ENCODE results near the gene ARHGEF18.

Gene ARHGEF18

DNA sequence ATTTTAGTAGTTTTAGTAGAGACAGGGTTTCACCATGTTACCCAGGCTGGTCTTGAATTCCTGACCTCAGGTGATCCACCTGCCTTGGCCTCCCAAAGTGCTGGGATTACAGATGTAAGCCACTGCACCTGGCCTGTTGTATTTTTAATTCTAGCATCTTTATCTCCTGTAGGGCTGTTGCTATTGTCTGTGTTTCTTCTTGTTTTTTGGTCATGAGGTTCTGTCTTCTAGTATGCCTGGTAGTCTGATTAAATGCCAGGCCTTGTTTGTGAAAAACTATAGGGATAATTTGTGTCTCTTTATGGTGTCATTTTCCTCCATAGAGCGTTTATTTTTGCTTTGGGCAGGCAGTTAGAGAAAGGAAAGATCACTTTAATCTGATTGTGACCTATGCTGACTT, 3.1 kb downstream of the ARHGEF18 start:
- Histone ChIP-seq H3K9me3 (ENCODE audit: insufficient read depth, low read length) (peaks cover 5% of the 10 kb centered on the region; the same call in 1 of the 2 replicates), H2AFZ (ENCODE audit: low read depth, low read length) (no peak overlapping the region), H3K9ac (ENCODE audit: low read length) (no peak overlapping the region), H3K27me3 (ENCODE audit: low read depth, low read length) (peaks cover 10% of the 10 kb centered on the region), H3K4me2 (ENCODE audit: low read length) (no peak overlapping the region), H3K27ac (ENCODE audit: low read length) (no peak overlapping the region), H4K20me1 (ENCODE audit: insufficient read depth, low read length) (no peaks in the 10 kb centered on the region), H3K79me2 (ENCODE audit: low read length) (no peaks in the 10 kb centered on the region), H3K4me3 (ENCODE audit: low read length) (no peak overlapping the region), H3K4me1 (ENCODE audit: low read length) (no peaks in the 10 kb centered on the region), H3K36me3 (replicated peaks; ENCODE audit: low read depth, low read length) (no peaks in the 10 kb centered on the region)
- no peak for TF ChIP-seq EZH2phosphoT487 (IDR thresholded peaks at IDR 0.05; ENCODE audit: low read depth)
- TF ChIP-seq, protein P1, sequence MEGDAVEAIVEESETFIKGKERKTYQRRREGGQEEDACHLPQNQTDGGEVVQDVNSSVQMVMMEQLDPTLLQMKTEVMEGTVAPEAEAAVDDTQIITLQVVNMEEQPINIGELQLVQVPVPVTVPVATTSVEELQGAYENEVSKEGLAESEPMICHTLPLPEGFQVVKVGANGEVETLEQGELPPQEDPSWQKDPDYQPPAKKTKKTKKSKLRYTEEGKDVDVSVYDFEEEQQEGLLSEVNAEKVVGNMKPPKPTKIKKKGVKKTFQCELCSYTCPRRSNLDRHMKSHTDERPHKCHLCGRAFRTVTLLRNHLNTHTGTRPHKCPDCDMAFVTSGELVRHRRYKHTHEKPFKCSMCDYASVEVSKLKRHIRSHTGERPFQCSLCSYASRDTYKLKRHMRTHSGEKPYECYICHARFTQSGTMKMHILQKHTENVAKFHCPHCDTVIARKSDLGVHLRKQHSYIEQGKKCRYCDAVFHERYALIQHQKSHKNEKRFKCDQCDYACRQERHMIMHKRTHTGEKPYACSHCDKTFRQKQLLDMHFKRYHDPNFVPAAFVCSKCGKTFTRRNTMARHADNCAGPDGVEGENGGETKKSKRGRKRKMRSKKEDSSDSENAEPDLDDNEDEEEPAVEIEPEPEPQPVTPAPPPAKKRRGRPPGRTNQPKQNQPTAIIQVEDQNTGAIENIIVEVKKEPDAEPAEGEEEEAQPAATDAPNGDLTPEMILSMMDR (IDR thresholded peaks at IDR 0.05; ENCODE audit: low read depth, low read length) = no peak

DNA sequence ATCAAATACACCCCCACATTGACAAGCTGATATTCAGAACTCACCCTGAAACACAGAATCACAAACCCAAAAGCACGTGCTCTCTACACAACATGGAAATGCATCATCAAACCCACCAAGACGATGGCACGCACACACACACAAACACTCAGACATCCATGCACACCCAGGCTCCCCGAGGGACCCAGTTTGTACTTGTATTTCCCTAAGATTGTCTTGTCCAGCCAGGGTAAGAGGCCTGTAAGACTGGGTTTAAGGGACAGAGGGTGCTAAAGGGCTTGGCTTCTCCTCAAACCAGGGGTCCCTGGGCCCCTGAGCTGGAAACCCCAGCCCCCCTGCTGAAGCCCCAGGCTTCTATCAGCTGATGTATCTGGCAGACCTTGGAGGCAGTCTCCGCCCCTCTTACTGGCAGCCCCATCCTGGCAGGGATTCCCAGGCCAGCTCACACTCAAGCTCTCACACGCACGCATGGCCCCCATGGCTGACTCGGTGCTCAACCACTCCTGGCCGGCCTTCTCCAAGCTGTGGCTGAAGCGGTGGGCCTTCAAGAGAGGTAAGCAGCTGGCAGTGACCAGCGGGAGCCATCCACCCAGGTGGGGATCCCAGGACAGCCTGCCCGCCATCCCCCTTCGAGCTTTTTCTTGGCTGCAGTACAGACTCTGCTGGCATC, 6.5 kb downstream of the ARHGEF18 start:
- no peaks in the 10 kb centered on the region for H3K79me2 ChIP-seq (ENCODE audit: low read length)

DNA sequence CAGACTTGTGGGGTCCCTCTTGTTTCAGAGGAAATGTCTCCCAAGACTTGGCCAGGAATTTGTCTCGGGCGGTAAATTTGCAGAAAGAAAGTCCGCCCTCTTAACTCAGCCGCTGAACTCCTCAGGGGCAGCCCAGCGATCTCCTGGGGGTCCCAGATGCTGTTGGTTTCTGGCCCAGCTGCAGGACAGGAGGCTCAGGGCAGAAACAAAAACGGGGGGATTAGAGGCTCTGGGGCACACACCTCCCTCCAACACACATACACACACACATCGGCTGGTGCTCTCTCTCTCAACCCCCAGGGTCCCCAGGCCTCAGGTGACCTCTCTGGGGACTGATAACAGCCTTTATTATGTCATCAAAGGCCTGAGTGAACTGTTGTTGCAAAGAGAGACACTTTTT, 7.1 kb downstream of the ARHGEF18 start:
- no peak overlapping the region for H2AFZ ChIP-seq (ENCODE audit: low read depth, low read length)
- no peak overlapping the region for H3K4me2 ChIP-seq (ENCODE audit: low read length)
- no peaks in the 10 kb centered on the region for H4K20me1 ChIP-seq (ENCODE audit: insufficient read depth, low read length)
- H3K4me3 ChIP-seq (ENCODE audit: low read length) = no peak overlapping the region
- H3K36me3 ChIP-seq (replicated peaks; ENCODE audit: low read depth, low read length) = no peaks in the 10 kb centered on the region
- H3K9me3 ChIP-seq (ENCODE audit: insufficient read depth, low read length) = no peaks in the 10 kb centered on the region
- no peak for TF ChIP-seq EZH2phosphoT487 (IDR thresholded peaks at IDR 0.05; ENCODE audit: low read depth)
- H3K9ac ChIP-seq (ENCODE audit: low read length) = no peak overlapping the region
- no peak overlapping the region for H3K27ac ChIP-seq (ENCODE audit: low read length)
- H3K4me1 ChIP-seq (ENCODE audit: low read length) = no peaks in the 10 kb centered on the region
- H3K27me3 ChIP-seq (ENCODE audit: low read depth, low read length) = 0 out of 2 replicates have a peak, but pooled peaks cover 6% of the 10 kb centered on the region
- no peaks in the 10 kb centered on the region for H3K79me2 ChIP-seq (ENCODE audit: low read length)

More for the DNA sequence above, 6.5 kb downstream of the ARHGEF18 start:
- H3K27ac ChIP-seq (ENCODE audit: low read length) = no peak overlapping the region
- no peak overlapping the region for H3K4me2 ChIP-seq (ENCODE audit: low read length)
- no peaks in the 10 kb centered on the region for H3K9me3 ChIP-seq (ENCODE audit: insufficient read depth, low read length)
- no peaks in the 10 kb centered on the region for H3K4me1 ChIP-seq (ENCODE audit: low read length)
- no peak overlapping the region for H3K9ac ChIP-seq (ENCODE audit: low read length)
- H2AFZ ChIP-seq (ENCODE audit: low read depth, low read length) = no peak overlapping the region
- H3K27me3 ChIP-seq (ENCODE audit: low read depth, low read length) = 0 out of 2 replicates have a peak, but pooled peaks cover 6% of the 10 kb centered on the region
- H3K4me3 ChIP-seq (ENCODE audit: low read length) = no peak overlapping the region
- no peaks in the 10 kb centered on the region for H4K20me1 ChIP-seq (ENCODE audit: insufficient read depth, low read length)
- TF ChIP-seq, protein P1 (IDR thresholded peaks at IDR 0.05; ENCODE audit: low read depth, low read length) = no peak
- TF ChIP-seq EZH2phosphoT487 (IDR thresholded peaks at IDR 0.05; ENCODE audit: low read depth) = no peak
- H3K36me3 ChIP-seq (replicated peaks; ENCODE audit: low read depth, low read length) = no peaks in the 10 kb centered on the region

DNA sequence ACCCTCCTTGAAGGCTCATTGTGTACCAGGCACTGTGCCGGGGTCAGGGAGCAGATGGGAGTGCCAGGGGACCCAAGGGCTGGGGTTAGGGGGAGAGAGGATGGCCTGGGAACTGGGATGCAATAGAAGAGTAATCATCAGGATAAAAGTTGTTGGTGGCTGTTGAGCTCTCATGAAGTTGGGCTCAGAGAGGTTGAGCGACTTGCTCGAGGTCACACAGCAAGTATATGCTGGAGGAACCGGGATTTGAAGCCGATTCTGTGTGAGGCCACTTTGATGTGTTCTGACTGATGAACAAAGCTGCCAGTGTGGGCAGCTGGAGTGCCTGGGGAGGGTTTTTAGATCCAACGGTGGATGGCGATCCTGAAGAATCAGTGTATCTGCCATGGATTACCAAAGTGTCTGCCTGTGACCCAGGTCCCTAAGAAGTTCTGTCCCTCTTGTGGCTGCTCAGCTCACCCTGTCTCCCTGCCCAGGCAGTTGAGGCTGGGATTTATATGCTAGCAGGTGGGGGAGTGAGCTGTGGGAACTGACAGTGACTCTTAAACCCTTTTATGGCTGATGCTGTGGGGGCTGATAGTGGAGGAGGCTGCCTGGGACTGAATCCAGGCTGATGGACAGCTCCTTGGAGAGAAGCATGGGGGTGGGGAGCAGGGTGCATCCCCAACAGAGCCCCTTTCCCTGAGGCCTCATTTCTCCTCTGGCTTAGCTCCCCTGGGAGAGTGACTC, 8.3 kb downstream of the ARHGEF18 start:
- Histone ChIP-seq H4K20me1 (ENCODE audit: insufficient read depth, low read length) (no peaks in the 10 kb centered on the region), H3K27ac (ENCODE audit: low read length) (no peak overlapping the region), H3K4me2 (ENCODE audit: low read length) (no peak overlapping the region), H3K36me3 (replicated peaks; ENCODE audit: low read depth, low read length) (no peaks in the 10 kb centered on the region), H3K9me3 (ENCODE audit: insufficient read depth, low read length) (no peaks in the 10 kb centered on the region), H3K9ac (ENCODE audit: low read length) (no peak overlapping the region), H3K4me3 (ENCODE audit: low read length) (no peak overlapping the region), H3K79me2 (ENCODE audit: low read length) (no peaks in the 10 kb centered on the region), H2AFZ (ENCODE audit: low read depth, low read length) (no peak overlapping the region), H3K4me1 (ENCODE audit: low read length) (no peaks in the 10 kb centered on the region), H3K27me3 (ENCODE audit: low read depth, low read length) (0 out of 2 replicates have a peak, but pooled peaks cover 6% of the 10 kb centered on the region)
- TF ChIP-seq EZH2phosphoT487 (IDR thresholded peaks at IDR 0.05; ENCODE audit: low read depth) = no peak
- TF ChIP-seq, protein P1 (IDR thresholded peaks at IDR 0.05; ENCODE audit: low read depth, low read length) = no peak

Data from OCI-LY3 (cell line).